ENCODE measurements around the gene NAA16.
"Not testable (repeated sequence)": the region's sequence is repeated elsewhere in the genome, so short reads cannot be mapped to it uniquely, and the experiment has no call there.

Gene NAA16

DNA sequence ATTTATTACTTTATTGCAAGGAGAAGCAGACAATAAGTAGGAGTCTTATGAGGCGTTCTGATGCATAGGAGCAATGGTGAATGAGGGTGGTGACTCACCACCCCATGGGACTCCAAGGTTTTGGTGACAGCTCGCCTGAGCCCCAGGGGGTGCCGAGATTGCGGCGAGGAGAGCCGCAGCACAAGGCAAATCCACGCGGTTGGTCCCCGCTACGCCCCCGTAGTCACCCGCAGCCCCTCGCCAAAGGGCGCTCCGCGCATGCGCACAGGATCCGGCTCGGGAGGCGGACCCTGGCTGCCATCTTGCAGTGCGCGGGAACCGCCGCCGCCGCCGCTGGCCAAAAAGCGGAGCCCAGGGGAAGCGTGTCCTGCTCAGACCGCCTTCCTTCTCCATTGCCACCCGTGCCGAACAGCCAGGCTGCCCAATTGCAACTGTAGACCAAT is at the start of gene NAA16:
TSS of gene NAA16 (plus strand) at position 305 of the 443 bp plus-strand sequence. CDS start 262 bp downstream, outside the sequence.
- Histone ChIP-seq H3K4me3 (ENCODE audit: low read length in 2 of 2) (peak within 1 kb of the TSS; percentile 85 to 95), H3K4me1 (ENCODE audit: control insufficient read depth in 2 of 2, insufficient read depth in 2 of 2, low read length in 2 of 2) (peaks cover 0 to 5% of the 10 kb centered on the region in 2 donors), H3K27me3 (ENCODE audit: control insufficient read depth in 2 of 2, insufficient read depth in 2 of 2, low read length in 2 of 2) (no peaks in the 10 kb centered on the region), H3K36me3 (ENCODE audit: control insufficient read depth in 2 of 2, insufficient read depth in 2 of 2, low read length in 2 of 2) (no peaks in the 10 kb centered on the region), H3K9me3 (ENCODE audit: control insufficient read depth in 2 of 2, low read length in 2 of 2) (no peaks in the 10 kb centered on the region), H3K27ac (ENCODE audit: low read depth in 2 of 2, low read length in 2 of 2) (peak within 1 kb of the TSS; percentile 86 to 90), H3K9ac (ENCODE audit: low read depth in 1 of 2, low read length in 2 of 2) (peak within 1 kb of the TSS; percentile 86 to 88)

DNA sequence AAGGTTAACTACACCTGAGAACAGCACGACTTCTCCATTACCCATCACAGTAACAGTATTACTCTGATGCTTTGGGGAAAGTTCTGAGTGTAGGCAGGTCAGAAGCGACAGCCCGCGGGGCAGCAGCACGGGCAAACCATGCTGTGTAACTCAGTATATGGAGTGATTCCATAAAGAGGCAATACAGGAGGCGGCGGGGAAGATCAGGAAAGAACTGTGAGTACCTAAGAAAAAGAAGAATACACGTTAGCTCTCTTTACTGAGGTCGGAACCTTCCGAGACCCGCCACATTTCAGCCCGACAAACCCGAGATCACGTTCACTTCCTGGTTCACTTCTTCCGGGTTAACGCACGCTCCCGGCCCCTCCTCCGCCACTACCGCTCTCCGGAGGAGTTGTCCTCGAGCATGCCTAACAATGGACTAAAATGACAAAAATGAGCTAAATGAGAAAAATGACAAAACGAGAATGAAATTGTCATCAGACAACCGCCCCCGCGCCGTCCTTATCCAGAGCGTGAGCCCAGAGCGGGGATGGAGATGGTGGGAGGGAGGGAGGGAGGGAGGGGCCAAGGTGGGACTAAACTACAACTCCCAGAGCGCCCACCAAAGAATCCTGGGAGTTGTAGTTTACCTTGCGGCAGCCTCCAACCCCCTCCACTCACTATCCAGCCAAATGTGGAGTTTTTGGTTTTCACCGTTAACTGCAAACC is 47.7 kb upstream of the NAA16 start, which contains the start of gene MTRF1:
TSS of gene MTRF1 (minus strand) at position 316 of the 711 bp plus-strand sequence. CDS start 2,669 bp downstream, outside the sequence.
- peak within 1 kb of the TSS; percentile 76 to 99 for H3K4me3 ChIP-seq (ENCODE audit: low read length in 2 of 2)
- peak within 1 kb of the TSS; percentile 68 to 75 for H3K27ac ChIP-seq (ENCODE audit: low read depth in 2 of 2, low read length in 2 of 2)
- no peaks in the 10 kb centered on the region for H3K9me3 ChIP-seq (ENCODE audit: control insufficient read depth in 2 of 2, low read length in 2 of 2)
- H3K4me1 ChIP-seq (ENCODE audit: control insufficient read depth in 2 of 2, insufficient read depth in 2 of 2, low read length in 2 of 2) = peaks cover 0 to 5% of the 10 kb centered on the region in 2 donors
- no peaks in the 10 kb centered on the region for H3K27me3 ChIP-seq (ENCODE audit: control insufficient read depth in 2 of 2, insufficient read depth in 2 of 2, low read length in 2 of 2)
- H3K9ac ChIP-seq (ENCODE audit: low read depth in 1 of 2, low read length in 2 of 2) = peak within 1 kb of the TSS; percentile 73 to 86
- H3K36me3 ChIP-seq (ENCODE audit: control insufficient read depth in 2 of 2, insufficient read depth in 2 of 2, low read length in 2 of 2) = peaks cover 5 to 13% of the 10 kb centered on the region in 2 donors

DNA sequence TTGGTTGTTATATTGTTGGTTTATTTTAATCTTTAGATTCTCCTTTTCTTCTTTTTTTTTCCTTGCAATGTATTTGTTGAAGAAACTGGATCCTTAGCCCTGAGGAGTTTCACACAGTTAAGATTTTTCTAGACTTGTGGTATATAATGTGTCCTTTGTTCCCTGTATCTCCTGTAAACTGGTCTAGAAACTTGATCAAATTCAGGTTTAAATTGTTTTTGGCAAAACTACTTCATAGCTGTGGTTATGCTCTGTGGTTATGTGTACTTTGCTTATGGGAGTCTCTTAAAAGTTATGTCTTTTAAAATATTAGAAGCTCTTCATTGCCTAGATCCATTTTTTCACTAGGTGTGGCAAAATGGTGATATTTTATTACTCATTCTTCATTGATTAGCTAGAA is 44.0 kb upstream of the NAA16 start:
- Histone ChIP-seq H3K4me1 (ENCODE audit: control insufficient read depth in 2 of 2, insufficient read depth in 2 of 2, low read length in 2 of 2) (peaks cover 0 to 5% of the 10 kb centered on the region in 2 donors), H3K9me3 (ENCODE audit: control insufficient read depth in 2 of 2, low read length in 2 of 2) (no peaks in the 10 kb centered on the region), H3K27ac (ENCODE audit: low read depth in 2 of 2, low read length in 2 of 2) (no peak overlapping the region), H3K4me3 (ENCODE audit: low read length in 2 of 2) (no peak overlapping the region), H3K9ac (ENCODE audit: low read depth in 1 of 2, low read length in 2 of 2) (no peak overlapping the region), H3K27me3 (ENCODE audit: control insufficient read depth in 2 of 2, insufficient read depth in 2 of 2, low read length in 2 of 2) (no peaks in the 10 kb centered on the region), H3K36me3 (ENCODE audit: control insufficient read depth in 2 of 2, insufficient read depth in 2 of 2, low read length in 2 of 2) (no peaks in the 10 kb centered on the region)

DNA sequence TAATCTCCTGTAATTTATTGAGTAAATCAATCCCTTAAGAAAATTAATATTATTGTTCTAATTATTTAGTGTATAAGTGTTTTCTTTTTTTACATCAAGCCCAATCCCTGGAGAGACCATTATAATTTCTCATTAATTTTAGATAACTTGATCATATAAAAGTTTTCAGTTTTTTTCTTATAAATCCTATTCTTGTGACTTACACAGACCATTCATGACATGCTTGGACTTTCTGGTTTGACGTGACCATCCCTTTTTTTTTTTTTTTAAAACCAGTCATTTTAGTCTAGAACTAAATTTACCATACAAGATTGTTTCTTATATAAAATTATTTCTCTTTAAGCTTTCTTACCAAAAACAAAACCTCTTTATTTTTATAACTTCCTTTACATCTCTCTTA is 42.3 kb upstream of the NAA16 start:
- Histone ChIP-seq H3K4me3 (ENCODE audit: low read length in 2 of 2) (no peak overlapping the region), H3K36me3 (ENCODE audit: control insufficient read depth in 2 of 2, insufficient read depth in 2 of 2, low read length in 2 of 2) (no peaks in the 10 kb centered on the region), H3K9me3 (ENCODE audit: control insufficient read depth in 2 of 2, low read length in 2 of 2) (no peaks in the 10 kb centered on the region), H3K4me1 (ENCODE audit: control insufficient read depth in 2 of 2, insufficient read depth in 2 of 2, low read length in 2 of 2) (no peaks in the 10 kb centered on the region), H3K27me3 (ENCODE audit: control insufficient read depth in 2 of 2, insufficient read depth in 2 of 2, low read length in 2 of 2) (no peaks in the 10 kb centered on the region), H3K27ac (ENCODE audit: low read depth in 2 of 2, low read length in 2 of 2) (no peak overlapping the region), H3K9ac (ENCODE audit: low read depth in 1 of 2, low read length in 2 of 2) (no peak overlapping the region)

DNA sequence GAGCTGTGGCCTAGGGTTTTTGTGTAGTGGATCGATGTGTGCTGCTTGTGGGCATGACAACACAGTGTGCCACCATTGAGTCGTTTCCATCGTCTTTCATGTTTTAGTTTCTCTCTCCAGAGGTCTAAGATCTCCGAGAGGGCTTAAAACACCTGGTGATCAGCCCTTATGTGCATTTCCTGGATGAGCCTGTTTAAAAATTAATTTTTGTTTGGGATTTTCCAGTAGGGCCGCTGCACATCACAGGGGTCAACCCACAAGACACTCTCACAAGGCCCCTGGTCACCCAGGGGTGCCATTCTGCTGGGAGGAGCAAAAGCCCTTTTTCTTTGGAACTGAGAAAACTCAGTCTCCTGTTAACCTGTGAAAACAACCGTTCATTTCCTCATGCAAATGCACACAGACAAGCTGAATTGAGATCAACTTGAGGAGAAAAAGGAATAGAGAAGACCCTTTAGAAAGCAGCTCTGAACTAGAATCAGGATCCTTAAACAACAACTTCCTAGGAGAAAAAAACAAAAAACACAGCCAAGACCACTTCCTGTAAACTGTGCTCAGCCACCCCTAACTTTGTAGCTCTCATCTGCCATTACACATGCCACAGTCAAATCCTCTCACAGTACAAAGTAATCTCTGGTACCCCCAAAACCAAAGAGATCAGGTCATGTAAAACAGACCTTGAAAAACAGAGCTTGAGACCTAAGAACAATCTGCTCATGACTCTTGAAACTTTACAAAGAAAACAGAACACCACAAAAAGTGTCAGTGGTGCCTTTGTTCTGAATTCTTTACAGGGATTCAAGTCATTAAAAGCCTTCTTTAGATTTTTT is 39.4 kb upstream of the NAA16 start:
- Histone ChIP-seq H3K9me3 (ENCODE audit: control insufficient read depth in 2 of 2, low read length in 2 of 2) (no peaks in the 10 kb centered on the region), H3K9ac (ENCODE audit: low read depth in 1 of 2, low read length in 2 of 2) (no peak overlapping the region), H3K4me3 (ENCODE audit: low read length in 2 of 2) (no peak overlapping the region), H3K36me3 (ENCODE audit: control insufficient read depth in 2 of 2, insufficient read depth in 2 of 2, low read length in 2 of 2) (no peaks in the 10 kb centered on the region), H3K27me3 (ENCODE audit: control insufficient read depth in 2 of 2, insufficient read depth in 2 of 2, low read length in 2 of 2) (no peaks in the 10 kb centered on the region), H3K27ac (ENCODE audit: low read depth in 2 of 2, low read length in 2 of 2) (no peak overlapping the region), H3K4me1 (ENCODE audit: control insufficient read depth in 2 of 2, insufficient read depth in 2 of 2, low read length in 2 of 2) (no peaks in the 10 kb centered on the region)

DNA sequence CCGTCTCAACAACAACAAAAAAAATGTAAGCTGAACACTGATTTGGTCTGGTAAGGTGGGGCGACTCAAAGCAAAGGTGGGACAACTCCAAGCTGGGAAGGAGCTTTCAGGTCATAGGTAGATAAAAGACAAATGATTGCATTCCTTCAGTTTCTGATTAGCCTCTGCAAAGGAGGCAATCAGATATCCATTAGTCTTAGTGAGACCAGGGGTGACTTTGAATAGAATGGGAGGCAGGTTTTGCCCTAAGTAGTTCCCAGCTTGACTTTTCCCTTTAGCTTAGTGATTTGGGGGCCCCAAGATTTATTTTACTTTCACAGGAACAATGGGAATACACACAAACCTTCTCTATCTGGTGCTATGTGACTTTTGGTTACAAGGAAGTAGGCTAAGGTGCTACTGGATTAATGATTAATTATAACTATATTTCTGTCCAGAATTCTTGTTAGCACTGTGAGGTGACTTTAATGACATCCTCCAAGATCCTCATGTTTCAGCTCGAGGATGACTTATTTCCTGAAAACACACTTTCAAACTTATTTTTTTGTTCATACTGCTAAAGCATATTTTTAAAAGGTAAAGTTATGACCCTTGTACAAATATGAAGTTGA is 37.1 kb upstream of the NAA16 start:
- H3K36me3 ChIP-seq (ENCODE audit: control insufficient read depth in 2 of 2, insufficient read depth in 2 of 2, low read length in 2 of 2) = no peaks in the 10 kb centered on the region
- H3K4me3 ChIP-seq (ENCODE audit: low read length in 2 of 2) = no peak overlapping the region
- H3K4me1 ChIP-seq (ENCODE audit: control insufficient read depth in 2 of 2, insufficient read depth in 2 of 2, low read length in 2 of 2) = no peaks in the 10 kb centered on the region
- no peak overlapping the region for H3K9ac ChIP-seq (ENCODE audit: low read depth in 1 of 2, low read length in 2 of 2)
- H3K9me3 ChIP-seq (ENCODE audit: control insufficient read depth in 2 of 2, low read length in 2 of 2) = no peaks in the 10 kb centered on the region
- H3K27me3 ChIP-seq (ENCODE audit: control insufficient read depth in 2 of 2, insufficient read depth in 2 of 2, low read length in 2 of 2) = no peaks in the 10 kb centered on the region
- no peak overlapping the region for H3K27ac ChIP-seq (ENCODE audit: low read depth in 2 of 2, low read length in 2 of 2)

DNA sequence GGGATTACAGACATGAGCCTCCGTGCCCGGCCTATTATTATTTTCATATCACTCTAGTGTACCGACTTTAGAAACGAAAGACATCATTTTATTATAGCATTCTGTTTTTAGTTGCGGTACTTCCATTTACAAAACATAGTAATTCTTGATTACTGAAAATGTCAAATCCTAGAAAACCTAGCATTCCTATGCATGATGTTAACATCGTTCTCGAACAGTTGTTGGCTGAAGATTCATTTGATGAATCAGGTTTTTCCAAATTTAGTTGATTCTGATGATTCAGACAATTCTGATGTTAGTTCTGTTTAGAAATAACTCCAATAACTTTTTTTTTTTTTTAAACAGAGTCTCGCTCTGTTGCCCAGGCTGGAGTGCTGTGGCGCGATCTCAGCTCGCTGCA is 36.2 kb upstream of the NAA16 start:
- Histone ChIP-seq H3K36me3 (ENCODE audit: control insufficient read depth in 2 of 2, insufficient read depth in 2 of 2, low read length in 2 of 2) (no peaks in the 10 kb centered on the region), H3K27me3 (ENCODE audit: control insufficient read depth in 2 of 2, insufficient read depth in 2 of 2, low read length in 2 of 2) (no peaks in the 10 kb centered on the region), H3K27ac (ENCODE audit: low read depth in 2 of 2, low read length in 2 of 2) (no peak overlapping the region), H3K9ac (ENCODE audit: low read depth in 1 of 2, low read length in 2 of 2) (no peak overlapping the region), H3K4me1 (ENCODE audit: control insufficient read depth in 2 of 2, insufficient read depth in 2 of 2, low read length in 2 of 2) (no peaks in the 10 kb centered on the region), H3K4me3 (ENCODE audit: low read length in 2 of 2) (no peak overlapping the region), H3K9me3 (ENCODE audit: control insufficient read depth in 2 of 2, low read length in 2 of 2) (no peaks in the 10 kb centered on the region)

DNA sequence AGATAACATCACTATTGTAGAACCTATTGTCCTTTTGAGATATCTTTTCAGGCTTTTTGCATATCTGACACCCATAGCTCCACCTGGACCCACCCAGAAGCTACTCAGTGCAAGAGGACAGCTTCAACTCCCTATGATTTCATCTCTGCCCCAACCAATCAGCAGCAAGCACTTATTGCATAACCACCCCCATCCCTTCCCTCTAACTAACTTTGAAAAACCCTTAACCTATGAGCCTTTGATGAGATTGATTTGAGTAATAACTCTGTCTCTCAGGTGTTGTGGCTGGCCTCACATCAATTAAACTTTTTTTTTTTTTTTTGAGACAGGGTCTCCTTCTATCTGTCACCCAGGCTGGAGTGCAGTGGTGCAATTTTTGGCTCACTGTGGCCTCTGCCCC is 34.2 kb upstream of the NAA16 start:
- no peaks in the 10 kb centered on the region for H3K27me3 ChIP-seq (ENCODE audit: control insufficient read depth in 2 of 2, insufficient read depth in 2 of 2, low read length in 2 of 2)
- H3K27ac ChIP-seq (ENCODE audit: low read depth in 2 of 2, low read length in 2 of 2) = no peak overlapping the region

DNA sequence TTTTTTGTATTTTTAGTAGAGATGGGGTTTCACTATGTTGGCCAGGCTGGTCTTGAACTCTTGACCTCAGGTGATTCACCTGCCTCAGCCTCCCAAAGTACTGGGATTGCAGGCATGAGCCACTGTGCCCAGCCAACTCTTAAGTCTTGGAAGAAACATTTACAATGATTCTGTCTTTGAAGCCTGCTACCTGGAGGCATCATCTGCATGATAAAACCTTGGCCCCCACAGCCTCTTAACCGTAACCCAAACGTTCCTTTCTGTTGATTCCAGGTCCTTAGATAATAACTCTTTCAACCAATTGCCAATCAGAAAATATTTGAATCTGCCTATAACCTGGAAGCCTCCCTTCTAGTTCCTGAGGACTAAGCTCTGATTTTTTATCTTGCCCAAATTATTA is 31.9 kb upstream of the NAA16 start:
- not testable (repeated sequence) for H3K36me3 ChIP-seq (ENCODE audit: control insufficient read depth in 2 of 2, insufficient read depth in 2 of 2, low read length in 2 of 2); H3K27me3 ChIP-seq (ENCODE audit: control insufficient read depth in 2 of 2, insufficient read depth in 2 of 2, low read length in 2 of 2); H3K9ac ChIP-seq (ENCODE audit: low read depth in 1 of 2, low read length in 2 of 2); H3K9me3 ChIP-seq (ENCODE audit: control insufficient read depth in 2 of 2, low read length in 2 of 2); H3K27ac ChIP-seq (ENCODE audit: low read depth in 2 of 2, low read length in 2 of 2); H3K4me3 ChIP-seq (ENCODE audit: low read length in 2 of 2); H3K4me1 ChIP-seq (ENCODE audit: control insufficient read depth in 2 of 2, insufficient read depth in 2 of 2, low read length in 2 of 2)

More for the DNA sequence above, 34.2 kb upstream of the NAA16 start:
- H3K36me3 ChIP-seq (ENCODE audit: control insufficient read depth in 2 of 2, insufficient read depth in 2 of 2, low read length in 2 of 2) = no peaks in the 10 kb centered on the region
- H3K9ac ChIP-seq (ENCODE audit: low read depth in 1 of 2, low read length in 2 of 2) = no peak overlapping the region
- H3K4me1 ChIP-seq (ENCODE audit: control insufficient read depth in 2 of 2, insufficient read depth in 2 of 2, low read length in 2 of 2) = no peaks in the 10 kb centered on the region
- no peaks in the 10 kb centered on the region for H3K9me3 ChIP-seq (ENCODE audit: control insufficient read depth in 2 of 2, low read length in 2 of 2)
- no peak overlapping the region for H3K4me3 ChIP-seq (ENCODE audit: low read length in 2 of 2)

DNA sequence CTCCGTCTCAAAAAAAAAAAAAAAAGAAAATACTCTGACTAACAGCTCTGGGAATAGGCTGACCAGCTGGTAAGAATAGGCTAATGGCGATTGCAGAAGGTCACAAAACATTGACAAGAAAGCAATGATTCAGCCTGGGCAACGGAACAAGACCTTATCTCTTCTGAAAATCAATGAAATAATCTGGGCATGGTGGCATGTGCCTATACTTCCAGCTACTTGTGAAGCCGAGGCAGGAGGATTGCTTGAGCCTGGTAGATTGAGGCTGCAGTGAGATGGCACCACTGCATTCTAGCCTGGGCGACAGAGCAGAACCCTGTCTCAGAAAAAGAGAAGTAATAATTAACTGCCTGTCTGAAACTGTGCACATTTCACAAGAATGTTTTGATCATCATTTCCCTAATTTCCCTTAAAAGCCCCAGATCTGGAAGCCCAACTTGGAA is 28.9 kb upstream of the NAA16 start:
- Histone ChIP-seq H3K4me3 (ENCODE audit: low read length in 2 of 2) (no peak overlapping the region), H3K27me3 (ENCODE audit: control insufficient read depth in 2 of 2, insufficient read depth in 2 of 2, low read length in 2 of 2) (no peaks in the 10 kb centered on the region), H3K9me3 (ENCODE audit: control insufficient read depth in 2 of 2, low read length in 2 of 2) (no peaks in the 10 kb centered on the region), H3K9ac (ENCODE audit: low read depth in 1 of 2, low read length in 2 of 2) (no peak overlapping the region), H3K4me1 (ENCODE audit: control insufficient read depth in 2 of 2, insufficient read depth in 2 of 2, low read length in 2 of 2) (no peaks in the 10 kb centered on the region), H3K36me3 (ENCODE audit: control insufficient read depth in 2 of 2, insufficient read depth in 2 of 2, low read length in 2 of 2) (no peaks in the 10 kb centered on the region), H3K27ac (ENCODE audit: low read depth in 2 of 2, low read length in 2 of 2) (no peak overlapping the region)
